ENCODE data around the gene FANCG.

The FANCG gene

GRCh38 chr9:35079426-35080341 is at the start of gene FANCG:
FANCG (minus strand) TSS chr9:35079942; CDS start chr9:35079524, 418 bp downstream.
- peak; percentile 82 to 83 for DNase-seq

- DNase-seq = peak; percentile 90 to 92
These were observed 37.3 kb upstream of the FANCG start for GRCh38 chr9:35116898-35117551.

- no peak for DNase-seq
These were observed 36.8 kb upstream of the FANCG start for GRCh38 chr9:35116539-35116897.

GRCh38 chr9:35115680-35116538 is 36.2 kb upstream of the FANCG start, which contains the start of gene ATOSB:
ATOSB (minus strand) TSS chr9:35115862; CDS start chr9:35108274, 7,588 bp downstream.
- peak; percentile 93 to 95 for DNase-seq

- peak; percentile 53 to 59 for DNase-seq
These were observed 35.3 kb upstream of the FANCG start for GRCh38 chr9:35114840-35115628.

- peak; percentile 87 to 90 for DNase-seq
These were observed 34.5 kb upstream of the FANCG start for GRCh38 chr9:35114113-35114839.

GRCh38 chr9:35112257-35113020 is 32.7 kb upstream of the FANCG start:
- DNase-seq = peak in 1 of 2 donors; percentile 73

GRCh38 chr9:35111001-35111933 is 31.5 kb upstream of the FANCG start:
- DNase-seq = peak; percentile 98

GRCh38 chr9:35110327-35110761 is 30.6 kb upstream of the FANCG start:
- peak in 1 of 2 donors; percentile 15 for DNase-seq

- DNase-seq = no peak
These were observed 29.3 kb upstream of the FANCG start for GRCh38 chr9:35108946-35109575.

- DNase-seq = no peak
These were observed 28.7 kb upstream of the FANCG start for GRCh38 chr9:35108461-35108860.

GRCh38 chr9:35107297-35108290 is 27.9 kb upstream of the FANCG start:
- DNase-seq = no peak

GRCh38 chr9:35106343-35106730 is 26.6 kb upstream of the FANCG start:
- DNase-seq = no peak

GRCh38 chr9:35105571-35106342 is 26.0 kb upstream of the FANCG start:
- no peak for DNase-seq

- no peak for DNase-seq
These were observed 25.4 kb upstream of the FANCG start for GRCh38 chr9:35105126-35105525.

- no peak for DNase-seq
These were observed 24.8 kb upstream of the FANCG start for GRCh38 chr9:35104586-35104985.
